ENCODE results near the gene ZNF143. TPM values are rescaled to one million over a fixed set of nuclear protein-coding genes. Genes with fewer than 3 reads are reported as not detected.

ZNF143 gene
- total RNA-seq, 1 experiment from 2014 or later, result 29.2 TPM

- peak overlapping the region; percentile 95 to 96 for H3K4me3 Mint-ChIP-seq
- H2AK5ac ChIP-seq (ENCODE audit: insufficient read length, low read length), result no peak overlapping the region
Observed at GRCh38 chr11:9461760-9462134, 935 bp downstream of the ZNF143 start.

More at GRCh38 chr11:9461760-9462134, 935 bp downstream of the ZNF143 start:
- Histone ChIP-seq H2BK12ac (ENCODE audit: insufficient read length, low read depth, low read length) (no peak overlapping the region), H4K8ac (replicated peaks; ENCODE audit: insufficient read length, low read depth, low read length) (no peak overlapping the region), H2AFZ (ENCODE audit: low read length) (no peak overlapping the region), H3K14ac (ENCODE audit: insufficient read depth, low read length) (no peak overlapping the region), H2BK5ac (ENCODE audit: insufficient read length, low read length) (no peak overlapping the region), H3T11ph (ENCODE audit: low read length) (no peak overlapping the region), H3K27me3 (ENCODE audit: insufficient read depth, low read length) (no peaks in the 10 kb centered on the region), H3K79me2 (ENCODE audit: insufficient read depth, low read length) (peaks cover 4% of the 10 kb centered on the region; the same call in 1 of the 2 replicates), H3K4me2 (ENCODE audit: insufficient read depth, insufficient read length, low read length) (peak overlapping the region; percentile 93), H4K20me1 (ENCODE audit: control insufficient read depth, insufficient read depth, insufficient read length) (no peaks in the 10 kb centered on the region), H2BK120ac (ENCODE audit: low read depth, low read length, poor library complexity, severe bottlenecking) (no peak overlapping the region), H3K9ac (ENCODE audit: extremely low read depth, insufficient read length, low read length) (peak overlapping the region; percentile 82), H3K27ac (ENCODE audit: insufficient read length, low read depth, low read length) (peak overlapping the region; percentile 10), H3K56ac (ENCODE audit: insufficient read length, low read depth, low read length) (no peak overlapping the region), H4K91ac (ENCODE audit: insufficient read length, low read depth, low read length) (no peak overlapping the region), H3K9me3 (ENCODE audit: control insufficient read depth, low read depth, low read length) (no peaks in the 10 kb centered on the region), H2BK20ac (ENCODE audit: low read depth, low read length, poor library complexity, severe bottlenecking) (no peak overlapping the region), H3K23me2 (ENCODE audit: insufficient read length, low read depth, low read length, poor library complexity, severe bottlenecking) (no peaks in the 10 kb centered on the region), H3K23ac (ENCODE audit: insufficient read length, low read depth, low read length) (no peak overlapping the region), H3K18ac (ENCODE audit: insufficient read length, low read depth, low read length) (no peak overlapping the region), H2BK15ac (ENCODE audit: low read depth, low read length) (no peak overlapping the region), H3K4me1 (ENCODE audit: insufficient read depth, low read length) (no peaks in the 10 kb centered on the region), H3K79me1 (ENCODE audit: insufficient read depth, low read depth, low read length, poor library complexity, severe bottlenecking) (peaks cover 4% of the 10 kb centered on the region), H4K5ac (ENCODE audit: insufficient read length, low read depth, low read length) (no peak overlapping the region), H3K4ac (ENCODE audit: low read depth, low read length) (no peak overlapping the region)
- no peaks in the 10 kb centered on the region for H3K27me3 Mint-ChIP-seq (ENCODE audit: low read depth)
- H3K9me3 Mint-ChIP-seq, result no peaks in the 10 kb centered on the region
- peaks cover 13 to 14% of the 10 kb centered on the region in 2 experiments for H3K4me1 Mint-ChIP-seq
- H3K27ac Mint-ChIP-seq, result peak overlapping the region; percentile 58 to 93 (median 71)
- no CpG with 5 or more reads among the region's 10 CpGs for WGBS (ENCODE audit: extremely low coverage, insufficient read length, low lambda C conversion rate)
- no peak for DNase-seq
- TF ChIP-seq, protein P1, sequence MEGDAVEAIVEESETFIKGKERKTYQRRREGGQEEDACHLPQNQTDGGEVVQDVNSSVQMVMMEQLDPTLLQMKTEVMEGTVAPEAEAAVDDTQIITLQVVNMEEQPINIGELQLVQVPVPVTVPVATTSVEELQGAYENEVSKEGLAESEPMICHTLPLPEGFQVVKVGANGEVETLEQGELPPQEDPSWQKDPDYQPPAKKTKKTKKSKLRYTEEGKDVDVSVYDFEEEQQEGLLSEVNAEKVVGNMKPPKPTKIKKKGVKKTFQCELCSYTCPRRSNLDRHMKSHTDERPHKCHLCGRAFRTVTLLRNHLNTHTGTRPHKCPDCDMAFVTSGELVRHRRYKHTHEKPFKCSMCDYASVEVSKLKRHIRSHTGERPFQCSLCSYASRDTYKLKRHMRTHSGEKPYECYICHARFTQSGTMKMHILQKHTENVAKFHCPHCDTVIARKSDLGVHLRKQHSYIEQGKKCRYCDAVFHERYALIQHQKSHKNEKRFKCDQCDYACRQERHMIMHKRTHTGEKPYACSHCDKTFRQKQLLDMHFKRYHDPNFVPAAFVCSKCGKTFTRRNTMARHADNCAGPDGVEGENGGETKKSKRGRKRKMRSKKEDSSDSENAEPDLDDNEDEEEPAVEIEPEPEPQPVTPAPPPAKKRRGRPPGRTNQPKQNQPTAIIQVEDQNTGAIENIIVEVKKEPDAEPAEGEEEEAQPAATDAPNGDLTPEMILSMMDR (conservative IDR thresholded peaks at IDR 0.05), result no peak
- peaks cover 3 to 5% (median 4%) of the 10 kb centered on the region in 3 experiments; a peak in 6 of 7 replicates for H3K36me3 Mint-ChIP-seq (ENCODE audit: insufficient read depth in 1 of 3, low read depth in 3 of 3)

Data from H9 (cell line).